NCI-H82 (cell line): Measurements from ENCODE around the gene IGSF22.

Experiments
- DNase-seq: peaks from one replicate; lab custom pipeline; 2025; lab: John Stamatoyannopoulos, UW

Gene IGSF22

GRCh38 chr11:18713646-18714442, 12.1 kb downstream of the IGSF22 start:
- no peak for DNase-seq

DNA sequence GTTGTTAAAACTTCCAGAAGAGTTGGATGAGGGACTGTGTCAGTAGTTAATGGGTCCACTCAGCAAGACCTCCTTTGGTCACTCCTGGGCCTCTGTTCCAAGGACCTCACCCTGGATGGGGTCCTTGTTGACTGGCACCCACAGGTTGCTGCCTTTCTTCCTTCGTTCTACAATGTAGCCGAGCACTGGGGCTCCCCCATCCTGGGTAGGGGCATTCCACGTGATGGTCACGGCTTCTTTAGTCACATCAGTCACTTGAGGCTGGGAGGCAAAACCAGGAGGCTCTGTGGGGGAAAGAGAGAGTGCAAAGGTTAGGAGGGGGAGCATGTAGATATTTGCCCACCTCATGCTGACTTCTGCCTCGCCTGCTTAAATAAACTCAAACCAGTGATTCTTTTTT, 15.4 kb downstream of the IGSF22 start:
- no peak for DNase-seq

GRCh38 chr11:18709414-18709813, 16.6 kb downstream of the IGSF22 start:
- DNase-seq = no peak

DNA sequence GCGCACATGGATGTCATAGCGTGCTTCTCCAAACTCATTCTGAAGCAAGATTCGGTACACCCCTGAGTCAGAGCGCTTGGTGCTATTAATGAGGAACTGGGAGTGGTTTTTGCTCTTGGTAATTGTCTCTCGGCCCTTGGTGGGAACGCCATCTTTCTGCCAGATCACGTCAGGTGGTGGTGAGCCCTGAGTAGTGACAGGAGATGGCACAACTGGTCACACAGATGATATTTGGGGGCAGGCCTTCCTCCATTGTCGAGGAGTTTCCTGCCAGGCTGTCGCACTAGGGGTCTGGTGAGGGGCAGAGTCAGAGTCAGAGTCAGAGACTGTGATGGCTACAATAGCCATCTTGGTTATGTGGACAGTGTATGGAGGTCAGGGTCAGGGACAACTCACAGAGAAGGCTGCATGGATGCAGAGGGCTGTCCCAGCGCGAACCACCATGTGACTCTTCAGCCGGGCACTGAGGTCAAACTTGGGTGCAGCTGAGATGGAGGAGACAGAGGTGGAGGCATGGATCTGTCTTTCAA, 18.1 kb downstream of the IGSF22 start:
- no peak for DNase-seq

DNA sequence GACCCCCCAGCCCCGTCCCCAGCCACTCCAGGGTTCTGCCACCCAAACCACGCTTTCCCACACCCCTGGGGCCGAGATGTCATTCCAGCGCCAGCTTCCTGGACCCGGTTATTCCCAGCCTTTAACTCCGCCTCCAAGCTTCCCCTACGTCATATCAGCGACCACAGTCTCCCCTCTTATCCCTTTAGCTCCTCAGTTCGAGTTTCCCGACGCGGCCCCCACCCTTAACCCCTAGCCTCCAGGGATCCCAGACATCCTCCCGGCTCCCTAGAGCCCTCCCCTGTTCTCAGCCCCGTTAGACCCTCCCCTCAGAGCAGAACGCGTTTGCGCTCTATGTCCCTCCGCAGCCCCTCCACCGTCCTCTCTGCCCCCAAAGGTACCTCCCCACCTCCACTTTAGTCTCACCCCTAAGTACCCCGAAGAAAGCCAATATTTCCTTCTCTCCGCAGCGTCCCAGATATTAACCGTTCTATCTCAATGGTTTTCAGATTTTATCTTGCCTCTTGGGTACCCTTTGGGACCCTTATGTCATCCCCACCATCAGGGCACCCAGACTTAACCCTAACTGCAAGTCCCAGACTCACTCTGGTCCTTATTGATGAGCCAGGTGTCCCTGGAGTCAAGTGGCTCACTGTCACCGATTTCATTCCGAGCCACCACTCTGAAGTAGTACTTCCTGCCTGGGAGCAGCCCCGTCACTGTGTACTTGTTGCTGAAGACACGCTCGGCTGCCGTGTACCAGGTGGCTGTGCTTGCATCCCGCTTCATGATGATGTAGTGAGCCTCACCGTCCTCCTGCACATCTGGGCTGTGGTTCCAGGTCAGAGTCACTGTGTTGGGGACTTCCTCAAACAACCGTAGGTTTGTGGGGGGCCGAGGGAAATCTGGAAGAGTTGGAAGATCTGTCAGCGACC, 19.4 kb downstream of the IGSF22 start:
- DNase-seq = peak; percentile 63

DNA sequence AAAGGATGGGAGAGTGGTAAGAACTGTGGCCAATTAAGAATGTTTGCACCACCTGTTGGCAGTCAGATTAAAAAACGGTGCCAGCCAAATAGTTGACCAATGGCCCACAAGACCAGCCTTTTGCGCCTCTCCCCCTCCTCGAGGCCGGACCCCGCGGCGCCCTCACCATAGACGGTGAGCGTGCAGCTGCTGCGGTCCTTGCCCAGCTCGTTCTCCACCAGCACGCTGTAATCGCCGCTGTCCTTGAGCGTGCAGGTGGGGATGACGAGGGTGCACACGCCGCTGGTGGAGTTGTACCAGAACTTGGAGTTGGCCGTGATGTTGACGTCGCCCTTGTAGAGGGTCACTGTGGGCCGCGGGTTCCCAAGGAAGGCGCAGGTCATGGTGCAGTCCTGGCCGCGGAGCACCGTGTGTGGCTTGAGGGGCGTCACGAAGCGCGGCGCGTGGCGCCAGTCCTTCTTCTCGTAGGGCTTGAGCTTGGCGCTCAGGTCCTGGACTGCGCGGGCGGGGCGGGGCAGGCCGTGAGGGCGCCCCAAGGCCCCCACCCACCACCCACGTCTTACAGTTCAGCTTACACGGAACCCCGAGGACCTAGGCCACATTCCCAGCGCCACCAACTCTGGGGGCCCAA, 20.2 kb downstream of the IGSF22 start:
- DNase-seq = peak; percentile 14

- no peak for DNase-seq
Observed at GRCh38 chr11:18704698-18705097, 21.3 kb downstream of the IGSF22 start.

- no peak for DNase-seq
Observed at GRCh38 chr11:18704045-18704645, 21.8 kb downstream of the IGSF22 start.

DNA sequence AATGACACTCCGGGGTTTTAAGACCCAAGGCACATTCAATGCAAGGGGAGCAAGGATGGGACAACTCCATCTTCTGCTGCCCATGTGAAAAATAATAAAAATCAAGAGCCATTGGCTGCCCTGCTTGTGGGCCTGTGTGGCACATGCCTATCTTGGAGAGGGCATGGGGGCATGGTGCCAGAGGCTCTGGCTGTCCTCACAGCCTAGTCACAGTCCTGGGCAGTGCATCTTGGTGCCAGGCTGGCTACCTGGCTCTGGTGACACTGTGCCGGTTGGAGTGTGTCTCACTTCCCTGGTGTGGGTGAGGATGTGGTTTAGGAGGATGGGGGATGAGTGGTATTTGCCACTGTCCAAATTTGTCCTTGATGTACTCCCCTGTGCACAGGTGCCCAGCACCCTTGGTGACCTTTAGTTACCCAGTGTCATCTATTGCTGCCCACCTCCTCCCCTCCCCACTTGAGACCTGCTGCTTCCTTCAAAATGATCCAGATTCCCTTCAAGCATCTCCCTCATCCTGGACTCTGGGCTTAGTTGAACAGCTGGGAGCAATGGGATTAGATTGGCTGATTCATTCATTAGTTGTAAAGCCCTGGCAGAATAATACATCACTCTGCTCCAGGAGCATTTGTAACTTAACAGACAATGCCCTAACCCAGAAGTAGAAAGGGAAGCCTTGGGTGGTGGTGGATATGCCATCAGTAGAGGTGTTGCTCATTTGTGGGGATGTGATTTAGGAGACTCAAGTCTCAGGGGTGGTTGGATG, 22.8 kb downstream of the IGSF22 start:
- DNase-seq = peak; percentile 90

DNA sequence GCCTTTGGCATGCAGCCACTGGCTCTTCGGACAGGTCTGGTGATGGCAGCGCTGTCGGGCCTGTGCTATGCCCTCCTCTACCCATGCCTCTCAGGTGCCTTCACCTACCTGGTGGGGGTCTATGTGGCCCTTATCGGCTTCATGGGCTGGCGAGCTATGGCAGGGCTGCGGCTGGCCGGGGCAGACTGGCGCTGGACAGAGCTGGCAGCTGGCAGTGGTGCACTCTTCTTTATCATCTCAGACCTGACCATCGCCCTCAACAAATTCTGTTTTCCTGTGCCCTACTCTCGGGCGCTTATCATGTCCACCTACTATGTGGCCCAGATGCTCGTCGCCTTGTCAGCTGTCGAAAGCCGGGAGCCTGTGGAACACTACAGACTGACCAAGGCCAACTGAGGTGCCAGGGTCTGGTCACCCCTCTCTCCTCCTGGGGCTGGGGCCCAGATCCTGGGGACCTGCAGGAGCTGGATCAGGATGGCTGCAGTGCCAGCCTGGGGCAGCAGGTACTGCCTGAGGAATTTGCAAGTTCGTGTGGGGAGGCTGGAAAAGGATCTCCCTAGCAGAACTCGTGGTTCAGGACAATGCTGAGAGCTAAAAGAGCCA, 24.3 kb downstream of the IGSF22 start:
- no peak for DNase-seq

DNA sequence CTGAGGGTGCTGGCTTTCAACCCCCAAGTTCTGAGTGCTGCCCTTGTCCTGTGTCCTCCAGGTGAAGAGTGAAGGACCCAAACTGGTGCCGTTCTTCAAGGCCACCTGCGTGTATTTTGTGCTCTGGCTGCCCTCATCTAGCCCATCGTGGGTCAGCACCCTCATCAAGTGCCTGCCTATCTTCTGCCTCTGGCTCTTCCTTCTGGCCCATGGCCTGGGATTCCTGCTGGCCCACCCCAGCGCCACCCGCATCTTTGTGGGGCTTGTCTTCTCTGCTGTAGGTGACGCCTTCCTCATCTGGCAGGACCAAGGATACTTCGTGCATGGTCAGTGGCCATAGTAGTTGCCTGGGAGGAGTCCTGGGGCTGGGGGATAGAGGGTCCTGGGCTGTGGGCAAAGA, 25.1 kb downstream of the IGSF22 start:
- DNase-seq = no peak

GRCh38 chr11:18700375-18700774, 25.6 kb downstream of the IGSF22 start:
- peak; percentile 27 for DNase-seq

DNA sequence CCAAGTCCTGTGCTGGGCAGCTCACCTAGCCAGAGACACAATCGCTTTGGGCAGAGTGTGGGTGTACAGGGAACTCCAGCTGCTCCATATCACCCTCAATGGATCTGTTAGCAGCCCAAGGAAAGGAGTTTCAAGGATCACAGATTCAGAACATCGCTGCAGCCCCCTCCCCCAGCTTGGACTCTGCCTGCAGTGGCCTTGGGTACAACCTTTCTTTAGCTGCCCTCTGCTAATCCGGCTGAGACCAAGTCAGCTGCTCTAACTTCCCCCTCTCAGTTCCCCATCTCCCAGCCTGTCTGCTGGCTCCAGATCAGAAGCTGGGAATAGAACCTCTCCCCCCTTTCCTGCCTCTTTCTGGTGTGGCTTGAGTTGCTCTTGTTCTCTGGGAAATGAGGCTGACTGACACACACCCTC, 26.1 kb downstream of the IGSF22 start:
- peak; percentile 33 for DNase-seq

GRCh38 chr11:18699269-18699596, 26.8 kb downstream of the IGSF22 start:
- no peak for DNase-seq

- peak; percentile 92 for DNase-seq
Observed at GRCh38 chr11:18698341-18699268, 27.4 kb downstream of the IGSF22 start, which contains the start of gene TMEM86A. TSS of gene TMEM86A (plus strand) at chr11:18698779. CDS start at chr11:18698887, 108 bp downstream.

GRCh38 chr11:18697576-18697975, 28.4 kb downstream of the IGSF22 start:
- no peak for DNase-seq

DNA sequence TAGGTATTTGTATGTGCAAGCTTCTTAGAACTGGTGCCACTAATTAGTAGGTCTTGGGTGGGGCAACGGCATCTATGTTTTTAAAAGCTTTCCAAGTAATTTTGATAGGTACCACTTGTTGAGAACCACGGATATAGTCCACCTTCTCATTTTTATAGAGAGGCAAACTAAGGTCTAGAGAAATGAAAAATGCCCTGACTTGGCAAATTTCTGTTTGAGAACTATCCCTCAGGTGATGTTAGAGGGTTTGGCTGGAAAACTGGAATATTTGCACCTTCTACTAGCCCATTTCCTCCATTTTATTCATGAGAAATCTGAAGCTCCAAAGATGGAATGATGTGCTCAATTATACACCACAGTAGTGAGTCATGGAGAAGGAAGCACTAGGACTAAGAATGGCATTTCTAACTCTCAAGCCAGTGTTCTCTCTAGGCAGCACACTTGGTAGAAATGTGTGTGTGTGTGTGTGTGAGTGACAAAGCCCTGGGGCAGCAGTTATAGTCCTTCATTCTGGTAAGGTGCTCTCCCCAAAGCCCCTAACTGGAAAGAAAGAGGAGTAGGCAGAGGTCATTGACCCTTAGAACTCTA, 29.3 kb downstream of the IGSF22 start:
- DNase-seq = no peak

DNA sequence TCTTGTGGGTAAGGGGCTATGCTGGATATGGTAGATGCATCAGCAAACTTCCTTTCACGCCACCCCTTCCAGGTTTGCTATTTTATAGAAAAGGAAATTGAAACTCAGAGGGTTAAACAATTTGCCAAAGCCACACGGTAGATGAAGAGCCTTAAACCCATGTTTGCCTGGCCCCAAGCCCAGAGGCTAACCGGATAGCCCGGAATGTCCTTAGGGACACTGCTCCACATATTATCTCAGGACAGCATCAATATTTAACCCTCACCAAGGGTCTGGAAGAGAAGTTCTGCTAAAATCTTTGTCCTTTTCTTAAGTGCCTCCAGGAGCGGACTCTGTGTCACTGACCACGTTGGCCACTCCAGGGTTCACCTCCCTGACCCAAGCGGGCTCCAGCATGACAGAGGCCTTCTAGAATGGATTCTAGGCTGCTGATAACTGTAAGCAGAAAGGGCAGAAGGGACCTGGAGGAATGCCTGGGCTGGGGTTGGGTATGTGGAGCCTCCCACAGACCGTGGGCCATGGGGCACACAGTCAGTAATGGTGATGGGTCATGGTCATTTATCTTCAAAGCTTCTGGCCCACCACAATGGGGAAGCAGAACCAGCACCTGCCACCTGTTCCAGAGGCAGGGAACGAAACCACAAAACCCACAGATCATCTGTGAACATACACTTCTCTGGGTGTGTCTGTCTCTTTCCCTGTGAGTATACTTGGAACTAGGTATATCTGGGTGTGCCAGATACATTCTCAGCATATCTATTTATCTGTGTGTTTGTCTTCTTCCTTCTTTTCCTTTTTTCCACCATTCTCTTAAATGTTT, 32.8 kb downstream of the IGSF22 start:
- no peak for DNase-seq
